Activated T-helper 1 cell treated with anti-CD3 and anti-CD28 coated beads, Interleukin-12 subunit alpha, Interleukin-12 subunit beta, Interleukin-2, Interleukin-4 antibody, amounts not matched to agents 30 ng/mL and 10 ng/mL and 1 ng/mL, durations not matched to agents 14 hours and 24 hours and 36 hours (primary cell): Measurements from ENCODE around the gene RNF31. TPM values are rescaled to one million over a fixed set of nuclear protein-coding genes. Genes with fewer than 3 reads are reported as not detected.
"Not testable (repeated sequence)": the region's sequence is repeated elsewhere in the genome, so short reads cannot be mapped to it uniquely, and the experiment has no call there.

Source experiments
- DNase-seq: peaks from one replicate; pipeline ENCODE4 v3.0.0; 2021; ENCODE audit warnings: low spot score
- H3K27ac Mint-ChIP-seq: one replicate; pipeline ENCODE4 v1.8.0; 2021; ENCODE audit warnings: mild to moderate bottlenecking, mixed read lengths
- H3K27me3 Mint-ChIP-seq: one replicate; pipeline ENCODE4 v1.8.0; 2022; ENCODE audit warnings: mild to moderate bottlenecking, moderate library complexity, mixed read lengths; ENCODE audit not compliant: insufficient read depth
- H3K36me3 Mint-ChIP-seq: one replicate; pipeline ENCODE4 v1.8.0; 2021; ENCODE audit warnings: low read depth, mixed read lengths
- H3K4me1 Mint-ChIP-seq: one replicate; pipeline ENCODE4 v1.8.0; 2021; ENCODE audit warnings: low read depth, mixed read lengths
- H3K4me3 Mint-ChIP-seq: one replicate; pipeline ENCODE4 v1.8.0; 2021; ENCODE audit warnings: mild to moderate bottlenecking, moderate library complexity, mixed read lengths
- H3K9me3 Mint-ChIP-seq: one replicate; pipeline ENCODE4 v1.8.0; 2021; ENCODE audit warnings: mixed read lengths
- intact Hi-C: fragments of 100-400 bp; cut with micrococcal nuclease; formaldehyde crosslinking; loops from one replicate; pipeline ENCODE4 v1.15.1; 2024
- total RNA-seq: library from RNA; stranded (reverse); gene quantifications from 2 replicates; pipeline ENCODE4 v1.2.3, GENCODE V29; 2022

RNF31 gene
- 115 and 129 TPM in 2 replicates for total RNA-seq

DNA sequence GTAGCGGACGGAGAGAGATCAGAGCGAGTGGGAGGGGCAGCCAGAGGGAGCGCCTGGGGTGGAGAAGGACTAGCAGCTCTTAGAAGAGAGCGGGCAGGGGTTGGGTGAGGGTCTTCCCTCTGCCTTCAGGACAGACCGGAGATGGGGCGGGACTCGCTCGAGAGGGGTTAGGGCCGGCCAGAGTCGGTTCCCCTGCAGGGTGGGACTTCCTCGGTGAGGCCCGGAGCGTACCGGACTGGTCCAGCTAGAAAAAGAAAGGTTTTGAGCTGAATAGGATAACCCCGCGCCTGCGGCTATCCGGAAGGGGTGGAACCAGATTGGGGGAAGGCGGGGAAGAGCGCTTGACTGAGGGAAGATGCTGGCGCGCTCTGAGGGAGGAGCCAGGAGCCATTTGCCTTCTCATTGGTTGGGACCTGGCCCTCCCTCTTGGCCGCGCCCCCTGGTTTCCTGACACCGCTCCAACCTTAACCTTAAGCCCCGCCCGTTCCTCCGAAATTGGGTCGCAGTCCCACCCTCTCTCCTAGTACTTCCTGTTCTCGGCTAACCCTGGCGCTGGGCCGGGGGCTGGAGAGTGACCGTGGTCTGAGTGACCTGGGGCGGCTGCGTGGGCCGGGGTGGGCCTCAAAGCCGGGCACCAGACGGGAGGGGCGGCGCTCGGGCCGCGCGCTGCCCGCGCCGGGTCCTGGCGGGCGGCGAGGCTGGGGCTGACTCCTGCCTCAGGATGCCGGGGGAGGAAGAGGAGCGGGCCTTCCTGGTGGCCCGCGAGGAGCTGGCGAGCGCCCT, at the start of gene RNF31:
Gene RNF31 (plus strand): TSS at position 521 of the 783 bp plus-strand sequence. CDS start 201 bp downstream, at position 722.
- intact Hi-C loops = loop anchor here (1.0 to 10.0 kb wide), 14 partner anchors 11 to 822 kb away; partner anchors contain the start of genes CARMIL3, CHMP4A, DCAF11 and GMPR2
- no peaks in the 10 kb centered on the region for H3K9me3 Mint-ChIP-seq
- no peaks in the 10 kb centered on the region for H3K27me3 Mint-ChIP-seq
- peak; percentile 97 for DNase-seq
- H3K4me3 Mint-ChIP-seq = peak within 1 kb of the TSS; percentile 94
- peak within 1 kb of the TSS; percentile 98 for H3K27ac Mint-ChIP-seq
- peaks cover 62% of the 10 kb centered on the region for H3K4me1 Mint-ChIP-seq
- peaks cover 64% of the 10 kb centered on the region for H3K36me3 Mint-ChIP-seq

DNA sequence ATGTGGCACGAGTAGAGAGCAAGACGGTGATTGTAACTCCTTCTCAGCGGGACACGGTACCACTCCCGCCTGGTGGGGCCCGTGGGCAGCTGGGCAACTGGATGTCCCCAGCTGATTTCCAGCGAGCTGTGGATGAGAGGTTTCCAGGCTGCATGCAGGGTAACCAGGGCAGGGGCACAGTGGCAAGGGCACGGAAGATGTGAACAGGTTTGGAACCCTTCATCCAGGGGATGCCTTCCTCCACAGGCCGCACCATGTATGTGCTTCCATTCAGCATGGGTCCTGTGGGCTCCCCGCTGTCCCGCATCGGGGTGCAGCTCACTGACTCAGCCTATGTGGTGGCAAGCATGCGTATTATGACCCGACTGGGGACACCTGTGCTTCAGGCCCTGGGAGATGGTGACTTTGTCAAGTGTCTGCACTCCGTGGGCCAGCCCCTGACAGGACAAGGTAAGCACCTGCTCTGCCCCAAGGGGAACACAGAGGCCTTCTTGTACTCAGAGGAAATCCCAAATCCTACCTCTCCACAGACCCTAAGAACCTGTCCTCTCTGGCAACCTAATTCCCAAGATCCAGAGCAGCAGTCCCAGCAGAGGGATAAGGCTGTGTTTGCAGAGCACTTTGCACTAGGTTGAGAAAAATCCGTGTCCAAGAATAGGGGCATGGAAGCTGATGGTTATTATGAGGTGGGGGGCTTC, 48.9 kb upstream of the RNF31 start:
- peaks cover 46% of the 10 kb centered on the region for H3K36me3 Mint-ChIP-seq
- no peak overlapping the region for H3K4me3 Mint-ChIP-seq
- no peaks in the 10 kb centered on the region for H3K27me3 Mint-ChIP-seq
- peaks cover 25% of the 10 kb centered on the region for H3K4me1 Mint-ChIP-seq
- no peak overlapping the region for H3K27ac Mint-ChIP-seq
- intact Hi-C loops = no loop called here
- DNase-seq = no peak
- no peaks in the 10 kb centered on the region for H3K9me3 Mint-ChIP-seq

DNA sequence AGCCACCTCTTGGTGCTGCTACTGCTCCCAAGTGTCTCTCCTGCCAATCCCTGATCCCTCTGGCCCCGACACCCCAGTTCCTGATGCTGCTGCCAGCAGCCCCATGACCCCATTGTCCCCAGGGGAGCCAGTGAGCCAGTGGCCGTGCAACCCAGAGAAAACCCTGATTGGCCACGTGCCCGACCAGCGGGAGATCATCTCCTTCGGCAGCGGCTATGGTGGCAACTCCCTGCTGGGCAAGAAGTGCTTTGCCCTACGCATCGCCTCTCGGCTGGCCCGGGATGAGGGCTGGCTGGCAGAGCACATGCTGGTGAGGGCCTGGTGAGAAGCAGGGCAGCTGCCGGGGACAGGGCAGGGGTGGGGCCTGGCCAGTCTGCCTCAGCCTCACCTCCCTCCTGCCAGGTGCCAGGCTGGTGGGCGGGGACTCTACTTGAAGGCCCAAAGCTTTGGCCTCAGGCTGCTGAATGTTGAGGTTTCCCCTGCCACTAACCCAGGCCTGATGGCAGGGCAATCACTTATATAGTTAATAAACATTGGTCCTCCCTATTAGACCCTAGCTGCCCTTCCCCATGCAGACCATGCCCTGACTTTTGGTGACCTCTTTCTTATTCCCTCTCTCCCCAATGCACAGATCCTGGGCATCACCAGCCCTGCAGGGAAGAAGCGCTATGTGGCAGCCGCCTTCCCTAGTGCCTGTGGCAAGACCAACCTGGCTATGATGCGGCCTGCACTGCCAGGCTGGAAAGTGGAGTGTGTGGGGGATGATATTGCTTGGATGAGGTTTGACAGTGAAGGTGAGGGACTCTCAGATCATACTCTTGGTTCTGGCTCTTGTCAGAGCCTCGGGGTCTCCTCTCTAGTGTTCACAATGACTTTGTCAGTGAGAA, 48.1 kb upstream of the RNF31 start:
- Mint-ChIP-seq H3K9me3 (no peaks in the 10 kb centered on the region), H3K4me1 (peaks cover 20% of the 10 kb centered on the region), H3K27ac (peak overlapping the region; percentile 40), H3K4me3 (no peak overlapping the region), H3K36me3 (peaks cover 52% of the 10 kb centered on the region), H3K27me3 (no peaks in the 10 kb centered on the region)
- DNase-seq = no peak
- intact Hi-C loops = no loop called here

DNA sequence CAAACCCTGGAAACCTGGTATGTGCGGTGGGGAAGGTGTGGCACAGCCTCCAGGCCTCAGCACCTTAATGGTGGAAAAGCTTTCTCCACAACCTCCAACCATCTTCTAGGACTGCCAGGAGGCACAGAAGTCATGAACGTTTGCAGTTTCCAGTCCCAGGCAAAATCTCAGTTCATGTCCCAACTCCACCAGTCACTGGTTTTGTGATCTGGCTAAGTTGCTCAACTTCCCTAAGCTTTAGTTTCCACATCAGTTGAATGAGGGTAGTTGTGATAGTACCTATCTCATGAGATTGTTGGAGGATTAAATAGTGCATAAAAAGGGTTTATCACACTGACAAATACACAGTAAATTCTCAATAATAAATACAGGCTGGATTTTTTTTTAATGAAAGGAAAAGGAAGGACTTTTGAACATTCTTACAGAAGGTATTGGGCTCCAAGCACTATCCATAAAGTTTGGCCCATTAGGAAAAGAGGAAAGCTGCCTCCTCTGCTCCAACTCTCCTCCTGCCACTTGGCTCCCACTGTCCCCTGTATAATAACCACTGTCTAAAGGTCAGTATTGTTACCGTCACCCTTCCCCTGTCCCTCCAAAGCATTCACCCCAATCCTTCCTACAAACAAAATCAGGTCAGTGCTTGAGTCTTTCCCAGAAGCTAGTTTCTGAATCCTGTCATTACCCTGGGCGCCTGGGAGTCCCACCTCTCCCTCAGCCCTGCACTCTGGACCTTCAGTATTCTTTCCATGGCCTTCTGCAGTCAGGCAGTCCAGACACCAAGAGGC, 46.9 kb upstream of the RNF31 start:
- intact Hi-C loops = no loop called here
- no peak overlapping the region for H3K27ac Mint-ChIP-seq
- H3K4me1 Mint-ChIP-seq = peaks cover 20% of the 10 kb centered on the region
- no peaks in the 10 kb centered on the region for H3K27me3 Mint-ChIP-seq
- no peak for DNase-seq
- peaks cover 57% of the 10 kb centered on the region for H3K36me3 Mint-ChIP-seq
- H3K4me3 Mint-ChIP-seq = no peak overlapping the region
- H3K9me3 Mint-ChIP-seq = peaks cover 4% of the 10 kb centered on the region

DNA sequence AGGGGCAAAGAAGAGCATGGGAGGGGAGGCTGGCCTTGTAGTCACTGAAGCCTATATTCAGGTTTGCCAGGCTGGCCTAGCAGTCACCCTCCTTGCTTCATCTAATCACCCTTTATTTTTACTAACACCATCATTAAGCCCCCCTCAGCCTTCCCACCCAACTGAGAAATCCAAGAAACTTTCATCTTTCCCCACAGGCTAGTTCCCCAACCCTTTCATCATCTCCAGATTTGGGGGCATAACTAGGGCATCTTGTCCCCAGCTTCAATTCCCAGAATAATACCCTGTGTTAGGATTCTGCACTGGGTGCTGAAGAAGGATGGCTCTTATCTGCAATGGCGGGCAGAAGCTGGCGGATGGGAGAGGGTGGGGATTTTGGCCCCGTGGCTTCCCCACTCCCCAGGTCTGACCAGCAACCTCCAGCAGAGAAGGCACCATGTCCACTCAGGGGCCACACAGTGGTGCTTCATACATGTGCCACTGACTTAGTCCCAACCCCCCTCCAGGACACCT, 46.3 kb upstream of the RNF31 start:
- H3K27me3 Mint-ChIP-seq = no peaks in the 10 kb centered on the region
- no peak overlapping the region for H3K27ac Mint-ChIP-seq
- peaks cover 4% of the 10 kb centered on the region for H3K9me3 Mint-ChIP-seq
- DNase-seq = no peak
- H3K36me3 Mint-ChIP-seq = peaks cover 53% of the 10 kb centered on the region
- H3K4me1 Mint-ChIP-seq = peaks cover 17% of the 10 kb centered on the region
- intact Hi-C loops = no loop called here
- no peak overlapping the region for H3K4me3 Mint-ChIP-seq

- Mint-ChIP-seq H3K4me1 (peaks cover 15% of the 10 kb centered on the region), H3K4me3 (no peak overlapping the region), H3K36me3 (peaks cover 45% of the 10 kb centered on the region), H3K27ac (no peak overlapping the region), H3K9me3 (peaks cover 4% of the 10 kb centered on the region), H3K27me3 (no peaks in the 10 kb centered on the region)
- no peak for DNase-seq
- intact Hi-C loops = no loop called here
Observed at GRCh38 chr14:24102357-24103048, 44.8 kb upstream of the RNF31 start.

- no peak for DNase-seq
- Mint-ChIP-seq H3K36me3 (peaks cover 42% of the 10 kb centered on the region), H3K4me3 (no peak overlapping the region), H3K27ac (no peak overlapping the region), H3K27me3 (no peaks in the 10 kb centered on the region), H3K4me1 (peaks cover 24% of the 10 kb centered on the region), H3K9me3 (peaks cover 4% of the 10 kb centered on the region)
- intact Hi-C loops = no loop called here
Observed at GRCh38 chr14:24103451-24103850, 43.8 kb upstream of the RNF31 start.

- H3K4me3 Mint-ChIP-seq, DNase-seq, H3K27me3 Mint-ChIP-seq, intact Hi-C loops, H3K9me3 Mint-ChIP-seq: not testable (repeated sequence)
- peak overlapping the region; percentile 15 for H3K27ac Mint-ChIP-seq
- peaks cover 30% of the 10 kb centered on the region for H3K36me3 Mint-ChIP-seq
- peaks cover 32% of the 10 kb centered on the region for H3K4me1 Mint-ChIP-seq
Observed at GRCh38 chr14:24105609-24106239, 41.6 kb upstream of the RNF31 start.

- intact Hi-C loops = no loop called here
- H3K27ac Mint-ChIP-seq = no peak overlapping the region
- H3K9me3 Mint-ChIP-seq = peaks cover 4% of the 10 kb centered on the region
- peaks cover 22% of the 10 kb centered on the region for H3K36me3 Mint-ChIP-seq
- H3K4me1 Mint-ChIP-seq = peaks cover 32% of the 10 kb centered on the region
- H3K27me3 Mint-ChIP-seq = no peaks in the 10 kb centered on the region
- DNase-seq = no peak
- no peak overlapping the region for H3K4me3 Mint-ChIP-seq
Observed at GRCh38 chr14:24106672-24107271, 40.5 kb upstream of the RNF31 start.

DNA sequence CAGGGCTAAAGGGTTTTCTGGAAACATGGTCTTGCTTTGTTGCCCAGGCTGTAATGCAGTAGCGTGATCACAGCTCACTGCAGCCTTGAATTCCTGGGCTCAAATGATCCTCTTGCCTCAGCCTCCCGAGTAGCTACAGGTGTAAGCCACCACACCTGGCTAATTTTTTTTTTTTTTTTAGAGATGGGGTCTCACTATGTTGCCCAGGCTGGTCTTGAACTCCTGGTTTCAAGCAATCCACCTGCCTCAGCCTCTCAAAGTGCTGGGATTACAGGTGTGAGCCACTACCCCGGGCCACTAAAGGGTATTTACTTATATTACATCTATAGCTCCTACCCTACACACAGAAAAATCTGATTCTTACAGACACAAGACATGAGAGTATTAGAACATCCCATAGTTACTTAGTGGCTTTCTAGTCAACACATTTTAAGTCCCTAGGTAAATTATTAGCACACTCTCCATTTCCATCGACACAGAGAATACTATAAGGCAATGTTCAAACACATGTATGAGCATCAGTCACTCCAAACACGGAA, 38.9 kb upstream of the RNF31 start:
- H3K4me3 Mint-ChIP-seq = peak overlapping the region; percentile 24

More for the DNA sequence above, 38.9 kb upstream of the RNF31 start:
- H3K27ac Mint-ChIP-seq = peak overlapping the region; percentile 95
- intact Hi-C loops = loop anchor here (1.0 kb wide), 4 partner anchors 18 to 94 kb away; no protein-coding TSS in a partner anchor
- peaks cover 4% of the 10 kb centered on the region for H3K9me3 Mint-ChIP-seq
- no peaks in the 10 kb centered on the region for H3K27me3 Mint-ChIP-seq
- H3K36me3 Mint-ChIP-seq = peaks cover 17% of the 10 kb centered on the region
- no peak for DNase-seq
- peaks cover 34% of the 10 kb centered on the region for H3K4me1 Mint-ChIP-seq
